ENCODE results near the gene MPP3.
"Not testable (repeated sequence)": the region's sequence is repeated elsewhere in the genome, so short reads cannot be mapped to it uniquely, and the experiment has no call there.

Gene MPP3

DNA sequence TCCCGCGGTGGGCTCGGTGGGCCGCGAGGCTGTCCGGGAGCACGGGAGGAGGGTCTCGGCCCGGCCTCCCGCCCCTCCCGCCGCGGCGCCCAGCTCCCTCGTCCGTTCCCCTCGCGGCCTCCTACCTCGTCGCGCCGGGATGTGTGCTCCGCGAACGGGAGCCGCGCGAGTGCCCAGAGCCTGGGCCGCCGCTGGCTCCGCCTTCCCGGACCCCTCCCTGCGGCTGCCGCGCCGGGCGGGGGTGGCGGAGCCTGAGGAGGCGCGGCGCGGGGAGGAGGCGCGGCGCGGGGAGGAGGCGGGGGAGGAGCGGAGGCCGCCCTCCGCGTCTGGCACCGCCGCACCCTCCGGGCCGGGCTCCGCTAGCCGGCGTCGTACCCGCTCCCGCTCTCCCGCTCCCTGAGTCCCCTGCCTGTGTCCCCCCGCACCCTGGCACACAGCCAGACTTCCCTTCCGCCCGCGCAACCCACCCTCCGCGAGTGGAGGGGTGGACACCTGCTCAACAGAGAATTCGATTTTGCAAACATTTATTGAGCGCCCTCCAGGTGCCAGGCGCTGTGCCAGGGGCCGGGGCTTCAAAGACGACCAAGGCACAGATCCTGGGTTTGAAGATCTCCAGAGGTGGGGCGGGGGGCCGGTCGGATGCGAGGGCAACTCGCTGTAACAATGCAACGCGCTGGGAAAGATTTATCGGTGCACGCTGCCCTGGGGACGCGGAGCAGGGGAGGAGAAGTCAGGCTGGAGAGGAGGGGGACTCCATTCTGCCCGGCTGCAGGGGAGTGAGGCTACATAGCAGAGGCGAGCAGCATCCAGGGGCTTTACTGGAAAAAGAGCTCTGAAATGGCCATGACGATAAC, at the start of gene MPP3:
Gene MPP3, minus strand, starts transcription at position 171 of the 854 bp plus-strand sequence. CDS start 1,240 bp downstream, outside the sequence.
- peak; percentile 73 for DNase-seq (ENCODE audit: low read depth)

DNA sequence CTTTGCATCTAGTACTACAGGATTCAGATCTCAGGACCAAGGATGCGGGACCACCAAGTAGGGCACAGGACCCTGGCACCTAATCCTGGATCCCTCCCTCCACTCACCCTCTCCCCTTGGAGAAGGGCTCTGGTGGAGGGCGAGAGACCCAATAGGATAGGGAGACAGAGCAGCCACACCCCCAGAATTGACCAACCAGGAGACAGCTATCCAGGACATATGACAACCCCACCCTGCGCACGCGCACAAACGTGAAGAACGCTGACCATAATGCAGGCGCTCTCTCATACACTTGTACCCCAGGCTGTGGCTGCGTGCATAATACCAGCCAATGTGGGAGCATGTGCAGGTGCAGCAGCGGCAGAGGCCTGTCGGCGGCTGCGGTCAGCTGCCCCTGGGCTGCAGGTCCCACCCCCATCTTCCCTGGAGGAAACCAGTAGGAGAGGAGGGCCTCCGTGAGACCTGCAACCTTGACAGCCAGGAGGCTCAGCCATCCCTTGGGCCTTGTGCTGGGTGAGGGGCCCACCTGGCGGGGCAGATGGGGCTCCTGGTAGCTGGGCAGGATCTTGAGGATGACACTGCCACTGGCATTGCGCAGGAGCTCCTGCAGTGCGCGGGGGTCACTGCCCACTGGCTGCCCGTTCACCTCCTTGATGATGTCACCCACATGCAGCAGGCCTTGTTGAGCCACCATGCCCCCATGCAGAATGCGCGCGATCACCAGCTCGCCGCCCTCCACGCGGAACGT, 49.0 kb upstream of the MPP3 start:
- no peak for DNase-seq (ENCODE audit: low read depth)

DNA sequence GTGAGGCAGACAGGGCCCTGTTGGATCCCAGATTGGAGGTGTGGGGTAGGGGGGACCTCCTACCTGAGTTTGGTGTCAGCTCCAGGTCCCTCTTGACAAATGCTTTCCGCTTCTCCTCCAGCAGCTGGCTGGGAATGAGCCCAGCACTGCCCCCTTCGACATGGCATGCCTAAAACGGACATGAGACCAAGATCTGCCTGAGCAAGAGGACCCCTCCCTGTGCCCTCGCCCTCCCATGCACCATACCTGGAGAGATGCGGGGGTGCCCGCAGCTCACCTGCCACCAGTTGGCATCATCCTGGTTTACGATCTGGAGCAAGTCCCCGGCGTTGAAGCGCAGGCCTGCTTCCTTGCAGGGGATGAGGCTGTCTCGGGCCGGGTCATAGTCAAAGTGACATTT, 48.2 kb upstream of the MPP3 start:
- no peak for DNase-seq (ENCODE audit: low read depth)

- peak; percentile 11 for DNase-seq (ENCODE audit: low read depth)
These were observed 47.6 kb upstream of the MPP3 start for GRCh38 chr17:43880420-43880991.

DNA sequence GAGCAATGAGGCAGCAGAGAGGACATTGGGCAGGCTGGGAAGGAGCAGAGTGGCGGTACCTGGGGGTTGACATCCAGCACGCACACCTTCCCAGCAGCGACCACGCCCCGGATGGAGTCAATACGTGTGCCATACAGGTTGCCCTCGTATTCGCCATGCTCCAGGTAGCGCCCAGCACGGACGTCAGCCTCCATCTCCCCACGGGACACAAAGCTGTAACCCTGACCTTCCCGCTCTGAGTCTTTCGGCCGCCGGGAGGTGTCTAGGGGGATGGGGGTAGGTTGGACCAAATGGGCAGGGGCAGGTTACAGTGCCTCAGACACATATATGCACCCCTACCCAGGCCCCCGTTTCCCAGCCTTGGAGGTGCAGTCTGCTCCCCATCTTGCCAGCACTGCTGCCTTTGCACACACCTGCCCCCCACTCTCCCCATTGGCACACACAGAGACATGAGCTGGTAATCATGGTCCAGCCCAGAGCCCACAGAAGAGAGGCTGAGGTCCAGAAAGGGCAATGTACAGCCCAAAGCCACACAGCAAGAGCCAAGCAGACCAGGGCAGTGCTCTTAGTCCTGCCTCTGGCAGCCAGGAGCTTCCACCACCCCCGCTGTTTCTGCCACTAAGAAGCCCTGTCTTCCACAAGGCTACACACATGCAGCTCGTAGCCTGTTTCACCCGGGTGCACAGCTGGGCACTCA, 46.9 kb upstream of the MPP3 start:
- DNase-seq (ENCODE audit: low read depth) = no peak

DNA sequence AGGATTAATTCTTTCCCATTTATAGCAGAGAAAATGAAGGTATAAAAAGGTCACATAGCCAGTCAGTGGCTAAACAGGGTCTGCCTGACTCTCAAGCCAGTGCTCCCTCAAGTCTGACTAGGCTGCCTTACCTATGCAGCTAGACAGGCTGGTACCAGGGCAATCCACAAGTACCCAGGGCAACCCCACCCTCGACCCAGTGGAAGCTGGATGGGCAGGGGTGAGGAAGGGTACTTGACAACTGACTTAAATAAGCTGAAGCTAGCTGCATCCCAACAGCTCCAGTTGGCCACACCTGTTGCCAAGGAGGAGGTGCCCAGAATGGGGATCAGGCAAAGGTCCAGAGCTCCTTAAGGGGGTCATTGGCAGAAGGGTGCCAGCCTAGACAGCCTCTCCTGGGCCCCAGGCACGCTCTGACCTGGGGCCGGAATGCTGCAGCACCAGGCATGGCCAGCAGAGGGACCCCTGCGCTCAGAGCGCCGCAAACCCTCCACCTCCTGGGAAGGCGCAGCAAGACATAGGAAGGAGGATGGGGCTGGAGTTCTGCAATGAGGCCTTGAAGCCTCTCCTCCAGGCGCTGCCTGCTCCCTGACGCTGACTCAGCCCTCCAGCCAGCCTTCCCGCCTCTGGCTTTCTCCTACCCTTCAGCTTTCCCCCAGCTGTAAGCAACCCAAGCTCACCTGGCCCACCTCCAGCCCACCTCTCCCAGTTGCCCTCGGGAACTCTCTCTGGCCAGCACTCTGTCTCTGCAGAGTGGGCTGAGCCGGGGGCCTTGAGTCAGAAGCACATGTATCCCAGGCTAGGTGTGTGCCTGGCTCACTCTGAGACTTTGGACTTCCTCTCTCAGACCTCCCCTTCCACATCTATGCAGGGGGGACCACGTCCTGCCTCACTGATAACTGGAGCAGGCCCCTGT, 45.6 kb upstream of the MPP3 start:
- peak; percentile 85 for DNase-seq (ENCODE audit: low read depth)

DNA sequence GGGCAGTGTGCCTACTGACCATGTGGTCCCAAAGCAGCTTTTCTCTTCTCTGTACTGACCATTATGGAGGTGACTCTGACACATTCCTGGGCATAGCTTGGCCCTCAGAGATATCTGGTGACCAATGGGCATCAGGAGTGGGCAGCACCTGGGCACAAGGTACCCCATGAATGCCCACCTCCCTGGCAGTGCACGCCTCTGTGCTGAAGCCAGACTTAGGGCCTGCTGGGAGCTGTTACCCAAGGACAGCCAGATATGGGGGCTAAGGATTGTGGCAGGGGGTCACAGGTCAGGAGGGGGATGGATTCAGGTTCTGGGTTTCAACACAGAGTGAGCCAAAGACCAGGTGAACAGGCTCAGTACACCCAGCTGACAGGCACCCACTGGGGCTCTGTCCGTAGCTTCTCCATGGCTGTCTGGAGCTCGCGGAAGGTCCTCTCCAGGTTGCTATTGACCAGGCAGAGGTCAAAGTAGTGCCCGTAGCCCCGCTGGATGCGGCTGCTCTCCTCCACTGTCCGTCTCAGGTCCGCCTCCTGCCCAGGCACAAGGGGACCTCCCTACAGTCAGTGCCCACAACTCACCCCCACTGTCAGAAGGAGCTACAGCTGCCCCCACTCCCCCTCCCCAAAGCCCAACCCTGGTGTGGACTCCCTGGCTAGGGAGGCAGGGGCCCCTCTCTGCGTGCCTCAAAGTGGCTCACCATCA, 44.7 kb upstream of the MPP3 start:
- DNase-seq (ENCODE audit: low read depth) = no peak

DNA sequence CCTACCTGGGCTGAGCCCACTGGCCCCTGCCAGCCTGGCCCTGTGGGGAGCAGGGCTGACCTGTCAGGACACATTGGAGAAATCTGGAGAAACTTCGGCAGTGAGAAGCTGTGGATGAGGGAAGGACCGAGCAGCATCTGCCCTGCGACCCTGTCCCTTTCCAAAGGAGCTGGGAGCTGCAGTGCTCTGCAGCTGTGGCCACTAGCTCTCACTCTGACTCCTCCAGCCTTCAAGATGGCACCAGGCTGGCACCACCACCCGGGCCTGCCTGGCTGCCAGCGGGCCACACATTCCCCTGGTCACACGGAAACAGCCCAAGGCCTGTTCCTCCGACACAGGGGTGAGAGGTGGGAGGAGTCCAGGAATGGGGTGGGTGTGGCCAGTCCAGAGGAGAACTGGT, 44.1 kb upstream of the MPP3 start:
- DNase-seq (ENCODE audit: low read depth) = no peak

GRCh38 chr17:43875476-43876147, 42.7 kb upstream of the MPP3 start:
- DNase-seq (ENCODE audit: low read depth) = no peak

- no peak for DNase-seq (ENCODE audit: low read depth)
These were observed 41.3 kb upstream of the MPP3 start for GRCh38 chr17:43874293-43874692.

GRCh38 chr17:43873815-43874214, 40.9 kb upstream of the MPP3 start:
- DNase-seq (ENCODE audit: low read depth) = no peak

DNA sequence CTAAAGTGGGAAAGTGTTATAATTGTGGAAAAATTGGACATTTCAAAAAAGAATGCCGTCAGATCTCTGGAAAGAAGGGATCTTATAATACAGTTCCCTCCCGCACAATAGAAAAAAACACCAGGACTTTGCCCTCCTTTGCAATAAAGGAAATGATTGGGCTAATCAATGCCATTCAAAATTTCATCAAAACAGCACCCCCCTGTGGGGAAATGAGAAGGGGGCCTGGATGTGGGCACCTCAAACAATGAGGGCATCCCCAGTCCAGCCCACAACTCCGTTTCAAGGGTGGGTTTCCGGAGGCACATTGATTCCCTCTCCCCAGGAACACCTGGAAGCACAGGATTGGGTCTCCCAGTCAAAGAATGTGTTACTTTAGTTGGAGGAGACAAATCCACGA, 40.1 kb upstream of the MPP3 start:
- no peak for DNase-seq (ENCODE audit: low read depth)

GRCh38 chr17:43871946-43872690, 39.2 kb upstream of the MPP3 start:
- no peak for DNase-seq (ENCODE audit: low read depth)

- not testable (repeated sequence) for DNase-seq (ENCODE audit: low read depth)
These were observed 36.1 kb upstream of the MPP3 start for GRCh38 chr17:43869031-43869430.

GRCh38 chr17:43868226-43868994, 35.5 kb upstream of the MPP3 start:
- no peak for DNase-seq (ENCODE audit: low read depth)

GRCh38 chr17:43864161-43864984, 31.4 kb upstream of the MPP3 start:
- DNase-seq (ENCODE audit: low read depth) = no peak

DNA sequence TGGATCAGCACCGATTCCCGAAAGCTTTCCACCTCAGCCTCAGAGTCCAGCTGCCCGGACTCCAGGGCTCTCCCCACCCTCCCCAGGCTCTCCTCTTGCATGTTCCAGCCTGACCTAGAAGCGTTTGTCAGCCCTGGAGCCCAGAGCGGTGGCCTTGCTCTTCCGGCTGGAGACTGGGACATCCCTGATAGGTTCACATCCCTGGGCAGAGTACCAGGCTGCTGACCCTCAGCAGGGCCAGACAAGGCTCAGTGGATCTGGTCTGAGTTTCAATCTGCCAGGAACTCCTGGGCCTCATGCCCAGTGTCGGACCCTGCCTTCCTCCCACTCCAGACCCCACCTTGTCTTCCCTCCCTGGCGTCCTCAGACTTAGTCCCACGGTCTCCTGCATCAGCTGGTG, 29.0 kb upstream of the MPP3 start:
- DNase-seq (ENCODE audit: low read depth) = no peak
